IMR-90 (cell line): ENCODE measurements around the gene TSPAN16. TPM values are rescaled to one million over a fixed set of nuclear protein-coding genes. Genes with fewer than 3 reads are reported as not detected.
A peak's percentile ranks its signal among the peaks of the same experiment; 100 is the strongest.

ENCODE experiments used
- ATAC-seq: fragments of 200-7000 bp; cut with Tn5 transposase; 2 replicates; pipeline ENCODE4 v1.9.1; 2020; ENCODE audit warnings: low read depth, mild to moderate bottlenecking, moderate library complexity
- BruUV-seq: library from RNA; stranded (reverse); fragments of 400-500 nt; replicated peaks from 2 replicates; lab custom pipeline; 2021; lab: Mats Ljungman, UMichigan
- CTCF ChIA-PET: fragments of 300-600 bp; formaldehyde crosslinking; extraction: SDS; loops from one replicate; lab custom pipeline; 2021; ENCODE audit warnings: antibody characterized with exemption; lab: Yijun Ruan, JAX
- POLR2A ChIA-PET: fragments of 300-600 bp; sonication (Branson Sonifier 250); formaldehyde crosslinking; loops from one replicate; lab custom pipeline; 2022; ENCODE audit warnings: antibody characterized with exemption; ENCODE audit not compliant: unreplicated experiment; lab: Charles Lee
- DNase-seq: peaks from one replicate; pipeline ENCODE4 v3.0.0; 2013
- H2AFZ ChIP-seq: replicated peaks from 2 replicates; pipeline ENCODE3; 2013; ENCODE audit warnings: low read length, mild to moderate bottlenecking; ENCODE audit not compliant: poor library complexity
- H2AK5ac ChIP-seq: 2 replicates; pipeline ENCODE4 v1.6.1; 2013; ENCODE audit warnings: low read depth, low read length, inconsistent platforms
- H2AK9ac ChIP-seq: replicated peaks from 2 replicates; pipeline ENCODE3; 2013; ENCODE audit warnings: mild to moderate bottlenecking, low read depth, low read length, moderate library complexity; ENCODE audit not compliant: poor library complexity
- H2BK120ac ChIP-seq: 2 replicates; pipeline ENCODE4 v1.6.1; 2013; ENCODE audit warnings: low read depth, low read length, inconsistent platforms
- H2BK15ac ChIP-seq: 3 replicates; pipeline ENCODE4 v1.6.1; 2013; ENCODE audit warnings: low read depth, low read length, inconsistent platforms
- H2BK20ac ChIP-seq: 2 replicates; pipeline ENCODE4 v1.6.1; 2013; ENCODE audit warnings: low read depth, mild to moderate bottlenecking, inconsistent platforms, low read length, moderate library complexity
- H2BK5ac ChIP-seq: 2 replicates; pipeline ENCODE4 v1.6.1; 2013; ENCODE audit warnings: mild to moderate bottlenecking, low read depth, low read length, inconsistent platforms; ENCODE audit not compliant: poor library complexity, severe bottlenecking
- H3K14ac ChIP-seq: replicated peaks from 2 replicates; pipeline ENCODE4 v1.6.1; 2013; ENCODE audit warnings: low read depth, low read length, inconsistent platforms
- H3K18ac ChIP-seq: 2 replicates; pipeline ENCODE4 v1.6.1; 2013; ENCODE audit warnings: low read depth, low read length, control low read depth
- H3K23ac ChIP-seq: 2 replicates; pipeline ENCODE4 v1.6.1; 2013; ENCODE audit warnings: low read depth, low read length, inconsistent platforms
- H3K27ac ChIP-seq: 2 replicates; pipeline ENCODE4 v1.5.1; 2013; ENCODE audit warnings: mild to moderate bottlenecking, control low read depth, low read length; ENCODE audit not compliant: insufficient read depth
- H3K27me3 ChIP-seq: 2 replicates; pipeline ENCODE4 v1.6.1; 2013; ENCODE audit warnings: low read length; ENCODE audit not compliant: control insufficient read depth, insufficient read depth
- H3K36me3 ChIP-seq: 2 replicates; pipeline ENCODE4 v1.6.1; 2013; ENCODE audit warnings: low read length, mixed read lengths; ENCODE audit not compliant: control insufficient read depth, insufficient read depth
- H3K4ac ChIP-seq: 2 replicates; pipeline ENCODE4 v1.6.1; 2013; ENCODE audit warnings: low read depth, low read length, inconsistent platforms
- H3K4me1 ChIP-seq: 2 replicates; pipeline ENCODE4 v1.6.1; 2013; ENCODE audit warnings: low read length, mixed read lengths; ENCODE audit not compliant: control insufficient read depth, insufficient read depth
- H3K4me2 ChIP-seq: 2 replicates; pipeline ENCODE4 v1.6.1; 2013; ENCODE audit warnings: low read depth, mild to moderate bottlenecking, control low read depth, low read length, moderate library complexity
- H3K4me3 ChIP-seq: 2 replicates; pipeline ENCODE4 v1.5.1; 2013; ENCODE audit warnings: low read depth, mild to moderate bottlenecking, control low read depth, low read length, moderate library complexity; ENCODE audit not compliant: insufficient read depth
- H3K56ac ChIP-seq: 2 replicates; pipeline ENCODE4 v1.6.1; 2013; ENCODE audit warnings: low read length, inconsistent platforms; ENCODE audit not compliant: insufficient read depth; ENCODE audit errors: extremely low read depth
- H3K79me1 ChIP-seq, 2 experiments: 2 replicates each; pipeline ENCODE4 v1.6.1; 2013; ENCODE audit warnings: low read length in 2 of 2, inconsistent platforms in 1 of 2, low read depth in 1 of 2
- H3K9ac ChIP-seq: 2 replicates; pipeline ENCODE4 v1.6.1; 2013; ENCODE audit warnings: low read depth, low read length, control low read depth
- H3K9me1 ChIP-seq: 2 replicates; pipeline ENCODE4 v1.6.1; 2013; ENCODE audit warnings: low read length, inconsistent platforms; ENCODE audit not compliant: insufficient read depth
- H3K9me3 ChIP-seq: 2 replicates; pipeline ENCODE4 v1.6.1; 2013; ENCODE audit warnings: low read length; ENCODE audit not compliant: control insufficient read depth, insufficient read depth
- H4K20me1 ChIP-seq: 2 replicates; pipeline ENCODE4 v1.6.1; 2013; ENCODE audit warnings: low read length, inconsistent platforms; ENCODE audit not compliant: insufficient read depth
- H4K5ac ChIP-seq: 2 replicates; pipeline ENCODE4 v1.6.1; 2013; ENCODE audit warnings: mild to moderate bottlenecking, low read depth, low read length, control low read depth
- H4K8ac ChIP-seq, 2 experiments: 2 replicates each; pipeline ENCODE4 v1.6.1; 2013; ENCODE audit warnings: low read depth in 2 of 2, low read length in 2 of 2, control low read depth in 1 of 2, inconsistent platforms in 1 of 2
- H4K91ac ChIP-seq: 2 replicates; pipeline ENCODE4 v1.6.1; 2013; ENCODE audit warnings: low read depth, low read length, inconsistent platforms; ENCODE audit not compliant: insufficient read depth
- CEBPB ChIP-seq: IDR thresholded peaks from 2 replicates; pipeline ENCODE4 v1.6.1; 2012; ENCODE audit warnings: low read depth, low read length, improper control_type of control experiment
- CHD1 ChIP-seq: IDR thresholded peaks from 2 replicates; pipeline ENCODE4 v1.6.1; 2012; ENCODE audit warnings: low read depth, low read length, improper control_type of control experiment
- ELK1 ChIP-seq: fragments of 150-350 bp; IDR thresholded peaks from 2 replicates; pipeline ENCODE4 v1.6.1; 2016; ENCODE audit warnings: low read depth, mild to moderate bottlenecking, low read length, moderate library complexity, borderline replicate concordance
- USF2 ChIP-seq: fragments of 150-350 bp; IDR thresholded peaks from 2 replicates; pipeline ENCODE4 v1.6.1; 2017; ENCODE audit warnings: mild to moderate bottlenecking, antibody characterized with exemption, low read length, low read depth
- WGBS, 2 experiments: methylation state at CpG; one replicate each; pipeline versions ENCODE4 v1.1.5 to v1.1.7; 2013; ENCODE audit warnings: missing lambda C conversion rate in 2 of 2; ENCODE audit not compliant: insufficient read length in 1 of 2; ENCODE audit errors: extremely low coverage in 2 of 2; 5-methylcytosine and 5-hydroxymethylcytosine counted together
- dilution Hi-C: fragments of 300-500 bp; cut with HindIII; formaldehyde crosslinking; loops from one replicate; pipeline ENCODE4 v1.14.3; 2018; ENCODE audit warnings: low sequenced_read_pairs; ENCODE audit not compliant: unreplicated experiment
- in situ Hi-C: fragments of 300-500 bp; cut with MboI; formaldehyde crosslinking; loops from 3 replicates; pipeline ENCODE4 v1.14.3; 2019; ENCODE audit warnings: low sequenced_read_pairs, inconsistent platforms, mixed read lengths
- intact Hi-C: fragments of 100-400 bp; cut with micrococcal nuclease; formaldehyde crosslinking; loops from 2 replicates; pipeline ENCODE4 v1.10.0; 2022
- polyA plus RNA-seq, 3 experiments: library from polyadenylated mRNA; depleted of rRNA; stranded (reverse); fragments of >200 nt; gene quantifications; 2 replicates each; pipeline ENCODE4 v1.2.3, GENCODE V29; 2012; ENCODE audit warnings: low replicate concordance in 1 of 3
- total RNA-seq: library from RNA; depleted of rRNA; stranded (reverse); fragments of >200 nt; gene quantifications from 2 replicates; pipeline ENCODE4 v1.2.3, GENCODE V29; 2012

The TSPAN16 gene
- total and polyA plus RNA-seq, 2 of the 4 experiments (the other 2 are of a cell fraction), result not detected

GRCh38 chr19:11265785-11266236, 30.1 kb upstream of the TSPAN16 start:
- DNase-seq, result no peak
- TF ChIP-seq CEBPB (no peak), CHD1 (no peak), ELK1 (no peak), USF2 (no peak)
- Histone ChIP-seq H4K8ac (peak overlapping the region in 1 of 2 experiments; percentile 14; a peak in 1 of 4 replicates), H2AK5ac (peak overlapping the region; percentile 7), H3K4me3 (no peak overlapping the region), H4K20me1 (no peaks in the 10 kb centered on the region), H3K4me1 (peaks cover 16% of the 10 kb centered on the region), H3K36me3 (no peaks in the 10 kb centered on the region), H3K23ac (no peak overlapping the region), H2BK120ac (no peak overlapping the region), H3K9ac (no peak overlapping the region), H2BK20ac (peak overlapping the region; percentile 43; the same call in 1 of the 2 replicates), H3K9me1 (peaks cover 8% of the 10 kb centered on the region), H4K91ac (no peak overlapping the region), H3K79me1 (peaks cover 0 to 11% of the 10 kb centered on the region in 2 experiments; a peak in 1 of 4 replicates), H2AK9ac (peak overlapping the region; percentile 89), H2AFZ (peak overlapping the region; percentile 39), H3K14ac (no peak overlapping the region; the same call in 1 of the 2 replicates), H3K27ac (no peak overlapping the region), H2BK5ac (no peak overlapping the region), H3K56ac (no peak overlapping the region), H3K4ac (peak overlapping the region; percentile 56), H3K9me3 (no peaks in the 10 kb centered on the region), H4K5ac (no peak overlapping the region), H2BK15ac (no peak overlapping the region), H3K4me2 (no peak overlapping the region), H3K27me3 (no peaks in the 10 kb centered on the region; the same call in 1 of the 2 replicates), H3K18ac (no peak overlapping the region)
- WGBS, 2 experiments, result 83% methylated on average over 2 of the region's 11 CpGs; no CpG with 5 or more reads in 1 of the 2 experiments
- ChIA-PET CTCF (interaction anchor here (1.0 kb wide), 1 partner anchor 21 kb away, joined by 3 read pairs; no protein-coding TSS in a partner anchor), POLR2A (no interaction called here)
- in situ Hi-C loops, result no loop called here
- no TSS peak for BruUV-seq
- intact Hi-C loops, result no loop called here
- dilution Hi-C loops, result no loop called here
- no peak for ATAC-seq
